HG03064 (cell line): ENCODE results near the gene DIDO1.
"Not testable (repeated sequence)": the region's sequence is repeated elsewhere in the genome, so short reads cannot be mapped to it uniquely, and the experiment has no call there.

Experiments
- ATAC-seq: cut with Tn5 transposase; IDR thresholded peaks from one replicate; pipeline ENCODE4 v1.9.1; 2021; ENCODE audit warnings: low read depth; ENCODE audit not compliant: unreplicated experiment

DIDO1 gene

DNA sequence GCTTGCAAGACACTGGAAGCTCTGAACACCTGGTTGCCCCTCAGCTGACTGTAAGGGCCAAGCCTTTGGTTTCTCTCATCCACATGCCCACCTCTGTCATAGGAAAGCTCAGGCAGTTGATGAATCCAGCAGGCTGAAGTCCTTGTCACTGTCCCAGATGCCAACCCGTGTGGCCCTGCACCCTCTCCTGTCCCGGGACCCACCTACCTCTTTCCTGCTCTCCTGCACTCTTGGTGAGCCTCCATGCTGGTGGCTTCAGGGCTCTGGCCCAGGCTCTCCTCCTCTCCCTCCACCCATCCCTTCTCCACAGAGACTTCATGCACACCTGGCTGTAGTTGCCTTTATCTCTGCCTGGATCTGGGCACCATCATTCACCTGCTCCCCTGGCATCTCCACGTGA is 7.7 kb upstream of the DIDO1 start:
- no peak for ATAC-seq

DNA sequence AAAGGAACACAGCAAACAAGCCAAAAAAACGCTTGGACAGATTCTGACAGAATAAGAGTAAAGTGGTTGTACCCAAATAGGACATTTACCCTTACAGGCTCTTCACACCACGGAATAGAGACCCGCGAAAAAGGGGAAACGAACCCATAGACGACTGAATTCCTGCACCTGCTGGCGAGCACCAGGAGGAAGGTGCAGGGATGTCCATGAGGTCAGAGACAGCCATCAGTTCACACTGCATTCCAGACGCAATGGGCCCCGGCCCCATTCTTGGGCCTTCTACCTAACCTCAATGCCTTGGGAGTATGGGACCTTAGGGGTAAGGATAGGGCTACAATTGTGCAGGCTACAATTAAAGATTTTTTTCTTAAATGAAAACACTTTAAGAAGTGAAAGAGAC is 5.2 kb upstream of the DIDO1 start:
- ATAC-seq: no peak

GRCh38 chr20:62929051-62929538 is 2.8 kb upstream of the DIDO1 start:
- no peak for ATAC-seq

- no peak for ATAC-seq
Observed at GRCh38 chr20:62928246-62928939, 2.1 kb upstream of the DIDO1 start.

DNA sequence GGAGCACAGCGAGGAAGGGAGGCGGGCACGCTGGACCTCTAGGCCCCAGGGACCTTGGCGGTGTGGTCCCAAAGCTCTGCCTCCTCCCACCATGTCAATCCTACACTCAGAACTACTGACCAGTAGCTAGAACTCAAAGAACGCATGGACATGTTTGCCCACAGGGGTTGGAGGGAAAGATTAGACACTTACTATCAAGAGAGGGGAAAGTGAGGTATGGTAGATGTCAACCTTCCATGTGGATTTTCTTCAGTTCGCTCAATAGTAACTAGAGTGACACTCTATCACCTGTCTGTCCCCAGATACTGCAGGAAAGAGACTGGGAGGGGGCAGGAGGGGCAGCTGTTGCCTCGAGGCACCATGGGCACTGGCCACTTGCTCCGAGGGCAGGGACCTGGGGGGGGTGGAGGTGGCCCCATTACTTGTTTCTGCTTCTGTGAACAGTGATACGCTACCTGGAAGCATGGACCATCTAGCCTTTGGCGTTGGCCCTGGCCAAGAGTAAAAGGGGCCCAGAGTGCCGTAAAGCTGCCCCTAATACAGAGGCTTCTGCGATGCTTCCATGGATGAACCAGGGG is 912 bp upstream of the DIDO1 start:
- no peak for ATAC-seq

DNA sequence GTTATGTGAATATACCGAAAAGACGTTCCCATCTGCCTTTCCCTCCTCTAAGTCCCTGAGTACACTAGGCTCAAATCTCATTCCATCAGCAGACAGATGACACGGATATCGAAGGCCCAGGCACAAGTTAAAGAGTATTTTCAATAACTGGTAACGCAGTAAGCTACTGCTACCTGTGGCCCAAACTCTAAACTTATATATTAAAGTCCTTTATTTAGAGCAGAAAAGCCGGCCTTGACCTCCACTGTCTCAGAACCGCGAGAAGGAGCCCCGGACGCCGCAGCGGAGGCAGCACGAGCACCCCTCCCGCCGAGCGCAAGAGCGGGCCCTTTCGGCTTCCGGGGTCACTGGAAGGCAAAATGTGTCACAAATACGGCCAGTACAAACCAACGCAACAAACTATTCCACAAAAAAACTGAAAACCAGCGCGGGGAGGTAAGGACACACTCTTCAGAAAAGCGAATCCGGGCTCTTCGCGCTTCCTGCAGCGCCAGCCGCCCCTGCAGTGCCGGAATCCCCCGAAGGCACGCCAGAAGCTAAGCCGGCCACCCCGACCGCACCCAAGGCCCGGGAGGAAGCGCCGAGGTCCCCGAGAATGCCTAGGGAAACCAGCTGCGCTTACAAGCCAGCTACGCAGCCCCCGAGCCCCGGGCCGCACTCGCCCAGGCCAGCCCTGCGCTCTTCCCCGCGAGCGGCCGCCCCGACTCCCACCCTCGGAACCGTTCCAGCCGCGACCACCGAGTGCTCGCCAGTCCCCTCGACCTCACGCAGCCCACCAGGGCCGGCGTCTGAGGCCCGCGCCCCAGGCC is 681 bp downstream of the DIDO1 start:
- peak; percentile 16 for ATAC-seq

GRCh38 chr20:62925076-62925419 is 1.3 kb downstream of the DIDO1 start:
- no peak for ATAC-seq

DNA sequence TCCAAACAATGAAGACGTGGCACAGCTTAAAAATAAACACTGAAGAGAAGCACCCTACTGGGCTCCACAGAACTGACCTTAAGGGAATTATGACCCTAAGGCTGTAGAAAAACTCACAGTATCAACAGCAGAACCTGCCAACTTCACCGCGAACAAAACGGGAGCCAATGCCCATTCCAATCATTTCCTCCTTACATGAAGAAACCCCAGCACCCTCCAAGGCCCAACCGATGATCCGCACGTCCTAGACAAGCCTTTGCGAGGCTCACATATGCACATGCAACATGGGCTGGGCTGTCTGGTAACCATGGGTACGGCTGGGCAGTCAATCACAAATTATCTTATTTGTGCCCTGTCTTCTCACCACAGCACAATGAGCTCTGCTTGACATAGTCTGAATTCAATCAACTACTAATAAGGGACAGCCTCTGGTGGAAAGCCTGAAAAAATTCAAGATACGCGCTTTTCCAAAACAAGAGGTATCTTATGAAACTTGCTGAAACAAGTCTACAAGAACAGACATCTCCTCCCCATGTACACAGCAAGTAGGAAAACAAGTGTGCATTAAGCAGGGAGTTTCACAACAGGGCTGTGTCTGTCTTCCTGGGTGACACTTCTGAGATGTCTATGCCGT is 1.7 kb downstream of the DIDO1 start:
- no peak for ATAC-seq

- ATAC-seq: no peak
Observed at GRCh38 chr20:62923669-62924441, 2.5 kb downstream of the DIDO1 start.

GRCh38 chr20:62923059-62923668 is 3.1 kb downstream of the DIDO1 start:
- ATAC-seq: not testable (repeated sequence)

DNA sequence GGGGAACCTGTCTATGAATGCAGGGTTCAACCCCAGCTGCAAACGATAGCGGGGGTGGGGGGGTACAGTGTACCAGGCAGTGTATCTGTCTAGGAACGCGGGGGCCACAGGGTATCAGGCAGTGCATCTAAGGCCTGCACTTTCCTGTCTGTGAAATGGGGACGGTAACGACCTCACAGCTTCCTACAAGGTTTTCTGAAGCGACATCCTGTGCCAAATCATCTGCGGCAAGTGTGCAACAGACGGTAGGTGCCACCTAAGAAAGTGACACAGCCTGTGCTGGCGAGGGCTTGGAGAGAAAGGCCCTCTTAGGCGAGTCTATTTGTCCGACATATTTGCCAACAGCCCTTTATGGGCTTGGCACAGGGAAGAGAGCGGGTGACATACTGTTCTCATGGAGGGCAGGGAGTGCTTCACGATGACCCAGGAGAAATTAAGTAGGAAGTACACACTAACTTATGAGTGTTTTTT is 3.8 kb downstream of the DIDO1 start:
- no peak for ATAC-seq

GRCh38 chr20:62921119-62921687 is 5.1 kb downstream of the DIDO1 start:
- no peak for ATAC-seq

- ATAC-seq: no peak
Observed at GRCh38 chr20:62920039-62920645, 6.2 kb downstream of the DIDO1 start.

DNA sequence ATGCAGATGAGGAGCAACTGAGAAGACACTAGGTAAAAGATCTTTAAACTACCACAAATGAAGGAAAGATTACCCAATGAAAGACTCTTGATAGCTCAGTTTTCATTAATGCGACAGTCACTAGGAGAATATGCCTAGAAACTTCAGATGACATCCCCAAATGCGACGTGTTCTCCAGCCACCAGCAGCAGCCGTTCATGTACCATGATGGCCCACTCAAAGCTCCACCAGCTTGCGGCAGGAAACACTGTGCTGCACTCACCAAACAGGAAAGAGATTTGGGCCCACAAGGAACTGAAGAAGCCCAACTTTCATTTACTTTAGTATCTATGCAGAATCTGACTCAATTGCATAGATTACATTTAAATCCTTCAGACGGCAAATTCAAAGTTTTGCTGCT is 7.5 kb downstream of the DIDO1 start:
- ATAC-seq: no peak

- no peak for ATAC-seq
Observed at GRCh38 chr20:62918147-62918546, 8.2 kb downstream of the DIDO1 start.

DNA sequence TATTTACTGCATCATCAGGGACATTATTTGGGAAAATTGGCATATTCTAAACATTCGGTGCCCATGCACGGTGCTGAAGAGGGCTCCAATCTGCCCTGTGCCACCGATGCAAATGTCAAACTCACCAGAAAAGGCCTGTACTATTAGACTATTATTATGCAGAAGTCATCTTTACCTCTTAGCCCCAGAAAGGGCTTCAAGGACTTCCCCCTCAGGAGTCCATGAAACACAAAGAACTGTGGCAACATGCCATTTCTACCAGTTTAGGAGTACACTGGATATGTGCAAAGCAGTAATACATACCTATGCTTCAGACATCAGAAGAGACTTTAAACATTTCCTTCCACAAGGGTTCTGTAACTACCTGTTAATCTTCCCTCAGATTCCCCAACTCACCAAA is 8.6 kb downstream of the DIDO1 start:
- ATAC-seq: no peak

- no peak for ATAC-seq
Observed at GRCh38 chr20:62916703-62917476, 9.4 kb downstream of the DIDO1 start.

DNA sequence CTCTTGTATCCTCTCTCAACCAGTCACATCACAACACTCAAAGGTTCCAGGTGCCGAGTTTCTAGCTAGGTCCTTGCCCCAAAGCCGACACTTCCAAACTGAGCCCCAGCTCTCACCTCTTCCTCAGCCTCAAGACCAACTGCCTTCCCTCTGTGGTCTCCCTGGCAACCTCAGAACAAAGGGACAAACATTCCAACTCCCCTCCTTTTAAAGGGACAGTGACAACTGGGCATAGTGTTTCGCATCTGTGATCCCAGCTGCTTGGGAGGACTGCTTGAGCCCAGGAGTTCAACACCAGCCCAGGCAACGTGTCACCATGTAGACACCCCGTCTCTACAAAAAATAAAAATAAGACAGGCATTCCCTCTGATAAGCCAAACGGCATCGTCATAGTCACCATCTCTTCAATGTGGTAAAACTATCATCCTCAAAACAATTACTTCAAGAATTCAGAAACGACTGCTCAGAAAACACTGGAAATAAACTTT is 11.3 kb downstream of the DIDO1 start:
- no peak for ATAC-seq
